ENCODE data around the gene MDN1. TPM values are rescaled to one million over a fixed set of nuclear protein-coding genes. Genes with fewer than 3 reads are reported as not detected.

MDN1 gene
- total and polyA plus RNA-seq, 2 of the 4 experiments (the other 2 are of a cell fraction), result 7.7 to 26.7 TPM

DNA sequence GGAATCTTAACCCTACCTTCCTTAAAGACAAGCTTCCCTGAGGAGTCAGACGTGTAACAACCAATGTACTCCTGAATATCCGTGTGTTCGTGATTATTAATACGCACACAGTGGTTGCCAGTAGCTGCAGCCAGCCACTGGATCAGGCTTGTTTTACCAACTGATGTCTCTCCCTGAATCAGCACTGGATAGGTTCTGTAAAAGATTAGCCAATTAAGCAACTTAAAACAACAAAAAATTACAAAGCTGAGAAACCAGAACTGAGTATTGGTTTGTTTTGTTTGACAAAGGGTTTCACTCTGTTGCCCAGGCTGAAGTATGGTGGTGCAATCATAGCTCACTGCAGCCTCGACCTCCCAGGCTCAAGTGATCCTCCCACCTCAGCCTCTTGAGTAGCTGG lies 69.3 kb downstream of the MDN1 start:
- no peaks in the 10 kb centered on the region for H3K4me1 ChIP-seq (ENCODE audit: control insufficient read depth, insufficient read depth, low read length)
- no peak overlapping the region for H2BK120ac ChIP-seq (ENCODE audit: low read depth, low read length)
- H2BK15ac ChIP-seq (ENCODE audit: low read depth, low read length), result no peak overlapping the region
- H3K9me3 ChIP-seq (ENCODE audit: control insufficient read depth, insufficient read depth, low read length), result no peaks in the 10 kb centered on the region
- intact Hi-C loops (cut with micrococcal nuclease) (no loop called here), dilution Hi-C loops (cut with HindIII; ENCODE audit: low sequenced_read_pairs, unreplicated experiment) (no loop called here), in situ Hi-C loops (cut with MboI; ENCODE audit: low sequenced_read_pairs) (no loop called here)
- 96% methylated on average over 4 of the region's 5 CpGs; no CpG with 5 or more reads in 1 of the 2 experiments for WGBS, 2 experiments (ENCODE audit: extremely low coverage in 2 of 2, insufficient read length in 1 of 2)
- TF ChIP-seq POLR2A (IDR thresholded peaks at IDR 0.05; ENCODE audit: low read depth, low read length) (no peak), SMC3 (IDR thresholded peaks at IDR 0.05; ENCODE audit: low read depth, low read length) (no peak)
- TF ChIP-seq, protein P1, sequence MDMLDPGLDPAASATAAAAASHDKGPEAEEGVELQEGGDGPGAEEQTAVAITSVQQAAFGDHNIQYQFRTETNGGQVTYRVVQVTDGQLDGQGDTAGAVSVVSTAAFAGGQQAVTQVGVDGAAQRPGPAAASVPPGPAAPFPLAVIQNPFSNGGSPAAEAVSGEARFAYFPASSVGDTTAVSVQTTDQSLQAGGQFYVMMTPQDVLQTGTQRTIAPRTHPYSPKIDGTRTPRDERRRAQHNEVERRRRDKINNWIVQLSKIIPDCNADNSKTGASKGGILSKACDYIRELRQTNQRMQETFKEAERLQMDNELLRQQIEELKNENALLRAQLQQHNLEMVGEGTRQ (IDR thresholded peaks at IDR 0.05; ENCODE audit: low read depth, low read length), result no peak
- no peak overlapping the region for H3K56ac ChIP-seq (ENCODE audit: extremely low read depth, insufficient read depth, low read length)
- H4K20me1 ChIP-seq (ENCODE audit: insufficient read depth, low read length), result no peaks in the 10 kb centered on the region
- H3K27ac ChIP-seq (ENCODE audit: insufficient read depth, low read length), result no peak overlapping the region
- H2AK9ac ChIP-seq (replicated peaks; ENCODE audit: low read depth, low read length, poor library complexity), result no peak overlapping the region
- no peaks in the 10 kb centered on the region for H3K9me1 ChIP-seq (ENCODE audit: insufficient read depth, low read length)
- no TSS peak for BruUV-seq (replicated peaks)
- no peak overlapping the region for H2BK5ac ChIP-seq (ENCODE audit: low read depth, low read length, poor library complexity, severe bottlenecking)
- H3K4ac ChIP-seq (ENCODE audit: low read depth, low read length), result no peak overlapping the region
- ATAC-seq (ENCODE audit: low read depth), result peak; percentile 24; the same call in 1 of the 2 replicates
- ChIA-PET CTCF (interaction anchor here (1.1 kb wide), 1 partner anchor 11 kb away, joined by 3 read pairs; no protein-coding TSS in a partner anchor), POLR2A (ENCODE audit: unreplicated experiment) (no interaction called here)
- no peak overlapping the region for H3K9ac ChIP-seq (ENCODE audit: low read depth, low read length)
- H3K27me3 ChIP-seq (ENCODE audit: control insufficient read depth, insufficient read depth, low read length), result no peaks in the 10 kb centered on the region
- H3K23ac ChIP-seq (ENCODE audit: low read depth, low read length), result no peak overlapping the region
- H3K14ac ChIP-seq (replicated peaks; ENCODE audit: low read depth, low read length), result no peak overlapping the region
- H3K79me1 ChIP-seq (ENCODE audit: low read depth in 1 of 2, low read length in 2 of 2), result peaks cover 3 to 4% of the 10 kb centered on the region in 2 experiments; a peak in 2 of 4 replicates
- H3K36me3 ChIP-seq (ENCODE audit: control insufficient read depth, insufficient read depth, low read length), result peaks cover 19% of the 10 kb centered on the region
- H4K8ac ChIP-seq (ENCODE audit: low read depth in 2 of 2, low read length in 2 of 2), result no peak overlapping the region
- no peak overlapping the region; the same call in 1 of the 2 replicates for H4K5ac ChIP-seq (ENCODE audit: low read depth, low read length)
- no peak overlapping the region for H3K4me3 ChIP-seq (ENCODE audit: insufficient read depth, low read depth, low read length)
- no peak overlapping the region for H2AK5ac ChIP-seq (ENCODE audit: low read depth, low read length)
- H2AFZ ChIP-seq (replicated peaks; ENCODE audit: low read length, poor library complexity), result no peak overlapping the region
- no peak overlapping the region for H4K91ac ChIP-seq (ENCODE audit: insufficient read depth, low read depth, low read length)
- no peak overlapping the region for H3K4me2 ChIP-seq (ENCODE audit: low read depth, low read length)
- H2BK20ac ChIP-seq (ENCODE audit: low read depth, low read length), result no peak overlapping the region
- no peak for DNase-seq
- no peak overlapping the region for H3K18ac ChIP-seq (ENCODE audit: low read depth, low read length)
